Measurements from ENCODE around the gene MYH7B. TPM values are rescaled to one million over a fixed set of nuclear protein-coding genes. Genes with fewer than 3 reads are reported as not detected.

Gene MYH7B
- total and polyA plus RNA-seq, 2 experiments from 2014 or later: 0.10 to 1.1 TPM

- TF ChIP-seq ZNF462 (CRISPR knock-in tag; IDR thresholded peaks at IDR 0.05): no peak
- TF ChIP-seq EZH2phosphoT487 (IDR thresholded peaks at IDR 0.05; ENCODE audit: unreplicated experiment): no peak
- TF ChIP-seq STAT1 (IDR thresholded peaks at IDR 0.05; ENCODE audit: unreplicated experiment): no peak
- TF ChIP-seq POLR2AphosphoS5 (IDR thresholded peaks at IDR 0.05; ENCODE audit: low read depth): no peak
Observed at GRCh38 chr20:34982270-34983088, 26.8 kb downstream of the MYH7B start (continued).

- Mint-ChIP-seq H3K27me3 (ENCODE audit: insufficient read depth, low read depth, poor library complexity) (peaks cover 26% of the 10 kb centered on the region), H3K9me3 (no peaks in the 10 kb centered on the region; the same call in 2 of the 3 replicates), H3K27ac (no peak overlapping the region), H3K4me3 (no peak overlapping the region; the same call in 2 of the 3 replicates), H3K4me1 (peaks cover 46% of the 10 kb centered on the region), H3K36me3 (ENCODE audit: low read depth) (no peaks in the 10 kb centered on the region)
- no peaks in the 10 kb centered on the region for H4K20me1 ChIP-seq (replicated peaks; ENCODE audit: insufficient read depth)
- peaks cover 33% of the 10 kb centered on the region for H3K4me1 ChIP-seq (ENCODE audit: insufficient read depth)
- no peaks in the 10 kb centered on the region for H3K79me2 ChIP-seq (replicated peaks; ENCODE audit: insufficient read depth)
- H3K27me3 ChIP-seq (ENCODE audit: insufficient read depth): peaks cover 13% of the 10 kb centered on the region; the same call in 1 of the 2 replicates
- H3K36me3 ChIP-seq (ENCODE audit: insufficient read depth): no peaks in the 10 kb centered on the region
- ATAC-seq: peak; percentile 1; the same call in 1 of the 3 replicates
- 0 out of 2 replicates have a peak, but pooled peaks cover 2% of the 10 kb centered on the region for H3F3A ChIP-seq (replicated peaks; ENCODE audit: low read depth)
- no peak for DNase-seq (ENCODE audit: low spot score)
- no peak overlapping the region for H2AFZ ChIP-seq
- 0 out of 2 replicates have a peak, but pooled peaks cover 4% of the 10 kb centered on the region for H3K9me2 ChIP-seq (ENCODE audit: insufficient read depth)
- no peak overlapping the region; the same call in 1 of the 2 replicates for H3K27ac ChIP-seq (ENCODE audit: low read depth)
- peak overlapping the region; percentile 24; the same call in 1 of the 2 replicates for H3K4me3 ChIP-seq
- peak overlapping the region; percentile 69 for H3K4me2 ChIP-seq
- no peak for TF ChIP-seq EZH2 (IDR thresholded peaks at IDR 0.05; ENCODE audit: low read depth, unreplicated experiment)
- no peak for TF ChIP-seq NANOG (IDR thresholded peaks at IDR 0.05; ENCODE audit: borderline replicate concordance)
- TF ChIP-seq ETS1 (IDR thresholded peaks at IDR 0.05): no peak
- no peak for TF ChIP-seq STAT1 (IDR thresholded peaks at IDR 0.05; ENCODE audit: unreplicated experiment)
- no peak for TF ChIP-seq POLR2AphosphoS5 (IDR thresholded peaks at IDR 0.05; ENCODE audit: low read depth)
Observed at GRCh38 chr20:34983089-34983820, 27.6 kb downstream of the MYH7B start.

Data from GM23338 (cell line).